SW 1271 (cell line): ENCODE results near the gene ARL15.
"Not testable (repeated sequence)": the region's sequence is repeated elsewhere in the genome, so short reads cannot be mapped to it uniquely, and the experiment has no call there.

Source experiments
- DNase-seq, 2 experiments: peaks; one replicate each; lab custom pipeline; 2025; lab: John Stamatoyannopoulos, UW

ARL15 gene

DNA sequence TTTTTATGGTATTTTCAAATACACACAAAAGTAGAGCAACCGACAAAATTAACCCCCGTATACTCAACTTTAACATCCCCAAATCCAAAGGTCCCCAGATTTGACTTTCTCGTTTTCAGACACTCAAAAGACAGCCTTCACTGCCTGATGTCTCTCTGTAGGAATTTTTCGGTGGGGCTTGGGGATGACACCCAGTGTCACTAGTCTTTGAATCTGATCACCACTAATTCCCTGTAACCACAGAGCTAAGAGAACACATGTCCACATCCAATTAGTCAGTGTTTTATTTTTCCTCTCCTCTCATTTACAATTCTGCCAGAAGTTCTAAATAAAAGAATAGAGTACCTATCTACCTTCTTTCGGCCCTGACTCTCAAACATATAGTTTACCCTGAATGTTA lies 324.6 kb downstream of the ARL15 start:
- DNase-seq: no peak

DNA sequence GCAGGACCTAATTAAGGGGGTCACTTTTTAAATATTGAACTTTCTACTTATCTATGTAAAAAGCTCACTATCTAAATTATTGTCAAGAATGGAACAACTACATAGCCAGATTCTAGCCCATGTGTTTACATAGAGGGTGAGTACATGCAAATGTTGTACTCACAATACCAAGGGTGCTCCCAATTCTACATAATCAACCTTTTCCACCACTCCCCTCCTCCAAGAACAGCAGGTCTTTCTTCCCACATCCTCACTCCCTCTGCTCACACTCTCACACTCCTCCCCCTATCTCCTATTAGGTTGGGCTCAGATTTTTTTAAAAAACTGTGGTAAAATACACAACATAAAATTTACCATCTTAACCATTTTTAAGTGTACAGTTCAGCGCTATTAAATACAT lies 325.4 kb downstream of the ARL15 start:
- DNase-seq: no peak

DNA sequence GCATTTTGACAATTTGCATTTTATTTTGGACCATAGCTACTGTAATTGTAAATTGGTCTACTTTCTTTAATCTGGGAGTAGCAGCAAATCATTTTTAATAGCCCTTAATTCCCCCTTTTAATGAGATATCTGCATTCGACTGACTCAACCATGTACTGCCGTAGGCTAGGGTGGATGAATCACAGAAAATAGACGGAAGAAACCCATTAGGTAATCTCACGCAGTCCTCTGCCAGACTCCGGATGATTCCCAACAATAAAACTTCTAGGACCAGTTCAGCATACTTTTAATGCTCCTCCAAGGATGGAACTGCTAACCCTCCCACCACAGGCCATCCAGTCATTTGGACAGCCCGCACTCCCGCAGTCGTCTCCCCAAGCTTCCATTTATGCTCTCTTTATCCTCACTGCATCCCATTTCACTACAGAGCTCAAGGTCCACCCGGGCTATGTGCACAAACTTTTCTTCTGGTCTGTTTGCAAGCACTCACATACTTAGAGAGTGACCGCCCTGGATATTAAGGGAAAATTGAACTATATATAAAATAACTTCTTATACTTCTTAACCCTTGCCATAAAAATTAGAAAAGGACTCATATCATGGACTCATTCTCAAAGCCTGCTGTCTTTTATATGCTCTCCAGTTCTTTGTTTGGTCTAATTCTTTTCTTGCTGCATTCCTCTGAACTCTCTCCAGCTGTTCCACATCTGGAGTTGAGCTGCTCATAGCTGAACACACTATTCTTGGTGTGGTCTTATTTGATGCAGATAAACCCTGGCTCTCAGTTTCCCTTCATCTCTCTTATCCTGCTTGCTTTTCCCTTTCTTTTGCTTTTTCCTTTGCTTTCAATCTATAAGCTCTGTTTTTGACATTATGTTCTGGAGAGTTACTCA lies 326.6 kb downstream of the ARL15 start:
- DNase-seq: no peak

DNA sequence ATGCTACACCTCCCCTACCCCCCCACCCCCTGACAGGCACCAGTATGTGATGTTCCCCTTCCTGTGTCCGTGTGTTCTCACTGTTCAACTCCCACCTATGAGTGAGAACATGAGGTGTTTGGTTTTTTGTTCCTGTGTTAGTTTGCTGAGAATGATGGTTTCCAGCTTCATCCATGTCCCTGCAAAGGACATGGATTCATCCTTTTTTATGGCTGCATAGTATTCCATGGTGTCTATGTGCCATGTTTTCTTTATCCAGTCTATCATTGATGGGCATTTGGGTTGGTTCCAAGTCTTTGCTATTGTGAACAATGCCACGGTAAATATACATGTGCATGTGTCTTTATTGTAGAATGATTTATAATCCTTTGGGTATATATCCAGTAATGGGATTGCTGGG lies 328.1 kb downstream of the ARL15 start:
- DNase-seq: not testable (repeated sequence)

DNA sequence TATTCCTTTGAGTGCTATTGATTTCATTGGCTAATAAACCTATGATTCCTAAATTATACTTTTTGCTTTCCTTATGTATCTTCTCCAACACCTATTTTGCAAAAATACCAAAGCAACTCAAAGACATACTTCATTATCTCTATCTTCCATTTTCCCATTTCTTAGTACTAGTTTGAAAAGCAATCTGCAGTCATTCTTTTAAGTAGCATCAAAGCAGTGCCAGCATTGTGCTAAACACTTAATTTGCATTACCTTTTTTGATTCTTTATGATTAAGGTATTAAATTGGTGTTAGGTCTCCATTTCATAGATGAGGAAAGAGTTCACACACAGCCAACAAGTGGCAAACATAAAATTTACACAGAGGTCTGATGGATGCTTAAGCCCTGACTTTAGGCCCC lies 330.3 kb downstream of the ARL15 start:
- DNase-seq: no peak

DNA sequence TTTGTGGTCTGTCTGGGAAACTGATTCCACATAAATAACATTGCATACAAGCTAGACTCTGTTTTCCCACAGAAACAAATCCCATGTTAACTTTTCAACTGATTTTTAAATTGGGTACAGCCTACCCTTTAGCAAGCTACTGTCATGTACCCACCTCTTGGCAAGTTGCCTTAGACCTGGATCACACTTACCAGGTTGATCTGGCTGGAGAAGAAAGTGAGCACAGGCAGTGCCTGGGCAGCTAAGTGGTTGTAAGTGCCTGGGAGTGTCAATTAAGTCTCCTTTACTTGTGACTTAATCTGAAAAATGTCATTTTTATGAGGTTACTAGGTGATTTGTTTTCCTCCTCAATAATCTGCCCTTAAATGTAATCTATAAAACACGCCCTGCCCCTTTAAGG lies 336.4 kb downstream of the ARL15 start:
- no peak for DNase-seq

DNA sequence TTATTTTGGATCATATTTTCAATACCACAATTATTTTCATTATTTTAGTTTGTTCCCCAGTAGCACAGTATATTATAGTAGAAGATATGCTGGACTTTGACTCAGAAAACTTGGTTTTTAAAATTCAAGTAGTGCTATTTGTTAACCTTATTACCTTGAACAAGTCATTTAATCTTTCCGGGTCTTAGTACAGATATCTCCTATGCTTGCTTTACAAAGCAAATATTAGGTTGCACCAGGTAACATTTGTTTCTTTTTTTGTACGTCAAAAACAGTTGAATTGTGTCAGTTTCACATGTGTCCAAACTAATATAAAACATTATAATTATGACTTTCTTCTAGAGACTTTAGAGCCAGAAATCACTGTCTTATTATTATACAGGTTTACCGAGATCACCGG lies 338.1 kb downstream of the ARL15 start:
- no peak for DNase-seq

DNA sequence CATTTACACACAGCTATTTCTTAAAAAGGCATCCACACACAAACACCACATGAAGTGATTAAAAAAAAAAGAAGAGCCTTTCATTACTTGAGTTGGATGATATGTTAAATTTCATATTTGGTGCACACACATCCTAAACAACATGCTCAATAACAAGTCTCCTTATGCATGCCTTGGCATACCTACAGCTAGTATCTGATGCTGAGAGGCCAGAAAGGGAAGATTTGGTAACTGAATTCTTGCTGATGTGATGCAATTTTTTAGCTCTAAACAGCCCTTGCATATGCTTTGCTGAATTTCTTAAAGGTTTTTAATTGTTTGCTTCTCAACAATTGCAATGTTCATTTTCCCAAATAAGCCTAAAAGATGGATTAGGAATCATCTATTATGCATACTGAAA lies 338.8 kb downstream of the ARL15 start:
- DNase-seq: no peak

DNA sequence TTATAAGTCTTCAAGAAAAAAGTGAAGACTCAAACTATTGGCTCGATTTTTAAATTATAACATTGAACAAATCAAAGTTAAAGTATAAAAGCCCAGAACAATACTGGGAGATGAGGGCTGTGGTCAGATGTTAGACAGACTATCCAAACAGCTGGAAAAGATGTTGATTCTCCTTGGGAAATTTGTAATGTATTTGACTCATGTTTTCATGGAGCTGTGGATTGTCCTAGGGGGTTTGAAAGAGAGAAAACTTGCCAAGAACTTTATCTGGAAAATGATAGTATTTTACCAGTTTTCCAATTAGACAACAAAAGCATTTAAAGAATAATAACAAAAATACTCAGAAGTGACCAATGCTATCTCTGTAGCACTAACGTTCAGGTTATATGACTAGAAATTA lies 339.2 kb downstream of the ARL15 start:
- DNase-seq: no peak

DNA sequence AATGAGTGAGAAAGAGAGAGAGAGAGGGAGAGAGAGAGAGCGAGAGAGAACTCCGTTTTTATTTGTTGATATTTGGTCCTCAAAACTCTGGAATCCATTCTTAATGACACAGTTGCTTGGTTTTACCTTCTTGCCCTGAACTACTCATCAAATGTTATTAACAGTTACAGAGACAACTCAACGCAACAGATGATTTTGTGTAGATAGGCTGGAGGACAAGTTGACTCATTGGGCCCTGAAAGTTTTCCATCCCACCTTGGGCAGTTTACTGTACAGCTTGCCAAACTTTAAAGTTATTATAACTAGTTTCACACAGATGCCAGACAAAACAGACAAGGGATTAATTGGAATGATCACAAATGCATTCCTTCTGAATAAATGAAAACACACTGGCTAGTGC lies 339.9 kb downstream of the ARL15 start:
- no peak for DNase-seq

DNA sequence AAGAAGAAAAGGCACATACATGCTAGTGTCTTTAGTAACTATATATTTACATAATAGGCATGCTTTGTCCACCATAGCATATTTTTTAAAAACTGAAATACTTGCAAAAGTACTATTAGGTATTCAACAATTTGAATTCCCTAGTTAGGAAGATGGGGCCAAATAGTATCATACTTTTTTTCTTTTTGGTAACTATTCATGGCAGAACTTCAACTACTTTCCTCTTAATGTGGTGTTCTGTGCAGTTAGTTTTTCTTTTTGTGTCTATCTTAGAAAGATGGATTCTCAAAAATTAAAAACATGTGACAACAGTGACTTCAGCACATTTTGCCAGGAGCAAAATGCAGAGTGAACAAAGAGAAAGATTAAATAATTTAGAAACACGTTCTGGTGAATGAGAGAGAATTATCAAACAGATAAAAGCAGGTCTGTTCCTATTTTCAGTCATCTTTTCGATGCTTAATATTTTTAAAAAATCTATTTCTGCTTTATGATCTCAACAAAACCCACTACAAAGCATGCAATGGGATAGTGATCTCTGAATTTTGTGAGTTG lies 341.1 kb downstream of the ARL15 start:
- DNase-seq: no peak

DNA sequence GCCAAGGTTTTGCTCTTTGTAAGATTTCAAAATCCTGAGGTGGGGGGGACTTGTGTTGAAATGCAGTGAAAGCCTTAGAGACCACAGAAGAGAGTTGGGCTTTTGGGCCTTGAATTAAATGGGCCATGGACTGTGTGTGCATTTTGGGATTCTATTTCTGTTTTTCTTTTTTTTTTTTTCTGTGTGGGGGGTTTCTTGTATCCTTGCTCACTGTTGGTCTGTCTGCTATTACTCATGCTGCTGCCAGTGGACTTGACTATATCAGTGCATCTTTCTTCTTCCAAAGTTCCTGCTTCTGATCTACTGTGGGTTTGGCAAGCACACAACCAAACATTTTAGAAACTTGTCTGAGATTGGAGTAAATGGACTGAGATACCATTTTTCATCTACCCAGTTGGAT lies 344.9 kb downstream of the ARL15 start:
- no peak for DNase-seq

DNA sequence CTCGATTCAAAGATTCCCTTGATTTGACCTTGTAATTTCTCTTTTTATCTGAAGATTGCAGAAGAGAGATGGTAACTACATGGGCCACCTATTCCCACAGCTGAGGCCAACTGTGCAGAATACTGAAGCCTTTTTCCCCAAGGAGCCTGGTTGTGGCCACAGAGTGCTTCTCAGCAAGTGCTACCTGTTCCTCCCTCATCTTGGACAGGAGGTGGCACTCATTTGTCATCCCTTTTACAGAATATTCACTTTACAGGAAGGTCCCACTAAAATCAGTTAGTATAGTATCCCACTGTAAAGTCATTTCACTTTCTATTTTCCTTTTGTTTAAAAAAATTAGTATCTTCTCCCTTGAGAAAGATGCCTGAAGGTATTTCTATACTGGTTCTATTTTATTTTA lies 346.4 kb downstream of the ARL15 start:
- no peak for DNase-seq

DNA sequence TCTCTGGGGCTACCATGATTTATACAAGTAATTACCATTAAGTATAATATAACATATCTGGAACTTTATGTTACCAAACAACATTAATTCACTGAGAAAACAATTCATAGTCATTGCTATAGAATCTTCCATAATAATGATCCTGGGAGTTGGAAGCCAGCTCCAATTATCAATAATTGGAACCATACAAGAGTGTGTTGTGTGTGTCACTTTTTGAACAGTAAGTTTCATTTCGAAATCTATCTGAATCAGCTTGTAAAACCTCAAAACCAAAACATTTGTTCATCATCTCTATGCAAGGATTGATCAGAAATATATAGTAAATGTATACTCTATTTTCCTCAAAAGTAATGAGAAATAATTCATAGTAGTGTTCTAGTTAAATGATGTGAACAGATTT lies 348.1 kb downstream of the ARL15 start:
- DNase-seq: no peak

DNA sequence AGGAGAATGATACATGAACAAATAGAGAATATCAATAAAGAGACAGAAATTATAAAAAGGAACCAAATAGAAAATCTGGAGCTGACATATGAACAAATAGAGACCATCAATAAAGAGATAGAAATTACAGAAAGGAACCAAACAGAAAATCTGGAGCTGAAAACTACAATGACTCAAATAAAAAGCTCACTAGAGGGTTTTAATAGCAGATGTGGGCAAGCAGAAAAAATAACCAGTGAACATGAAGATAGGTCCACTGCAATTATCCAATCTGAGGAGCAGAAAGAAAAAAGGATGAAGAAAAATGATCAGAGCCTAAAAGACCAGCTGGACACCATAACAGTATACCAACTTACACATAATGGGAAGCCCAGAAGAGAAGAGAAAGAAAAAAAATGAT lies 353.7 kb downstream of the ARL15 start:
- no peak for DNase-seq

DNA sequence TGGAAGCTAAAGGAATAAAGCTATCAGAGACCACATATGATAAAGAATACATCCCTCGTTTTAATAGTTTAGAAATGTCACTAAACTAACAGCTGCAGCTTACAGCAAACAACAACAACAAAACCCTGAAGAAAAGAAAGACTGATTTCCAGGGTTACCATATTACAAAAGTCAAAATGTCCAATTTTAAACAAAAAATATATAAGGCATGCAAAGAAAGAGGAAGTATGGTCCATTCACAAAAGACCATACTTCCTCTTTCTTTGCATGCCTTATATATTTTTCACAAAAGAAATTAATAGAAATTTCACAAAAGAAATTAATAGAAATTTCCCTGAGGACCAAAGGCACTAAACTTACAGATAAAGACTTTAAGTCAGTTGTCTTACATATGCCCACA lies 354.2 kb downstream of the ARL15 start:
- no peak for DNase-seq

DNA sequence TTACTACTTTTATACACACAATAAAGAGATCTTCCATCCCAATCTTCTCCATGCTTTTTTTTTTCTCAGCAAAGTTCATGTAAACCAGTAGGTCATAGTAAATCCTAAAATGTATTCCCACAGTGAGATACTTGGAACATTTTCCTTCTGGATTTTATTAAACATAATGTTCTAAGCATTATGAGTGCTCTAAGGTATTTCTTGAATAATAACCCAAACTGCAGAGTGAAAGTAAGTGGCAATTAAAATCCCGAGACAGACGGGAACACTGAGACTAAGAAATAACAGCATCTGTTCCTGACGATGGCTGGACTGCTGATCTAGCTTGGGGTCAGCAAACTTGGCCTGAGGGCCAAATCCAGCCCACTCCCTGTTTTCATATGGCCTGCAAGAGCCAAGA lies 359.8 kb downstream of the ARL15 start:
- DNase-seq: no peak

DNA sequence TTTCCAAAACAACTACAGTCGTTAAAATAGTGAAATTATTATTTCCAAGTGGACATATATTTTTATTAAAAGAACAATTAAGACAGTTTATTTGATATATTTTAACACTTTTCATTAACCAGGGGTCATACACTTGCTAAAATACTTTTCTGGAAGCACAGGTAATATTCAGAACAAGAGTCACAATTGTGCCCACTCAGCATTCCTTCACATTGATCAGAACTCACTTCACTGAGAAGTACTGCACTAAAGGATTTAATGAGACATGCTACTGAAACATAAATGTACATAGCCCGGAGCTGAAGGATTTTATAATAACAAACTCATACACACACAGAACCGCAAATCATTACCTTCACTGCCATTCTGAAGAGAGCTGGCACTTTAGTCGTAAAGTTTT lies 361.8 kb downstream of the ARL15 start:
- no peak for DNase-seq

DNA sequence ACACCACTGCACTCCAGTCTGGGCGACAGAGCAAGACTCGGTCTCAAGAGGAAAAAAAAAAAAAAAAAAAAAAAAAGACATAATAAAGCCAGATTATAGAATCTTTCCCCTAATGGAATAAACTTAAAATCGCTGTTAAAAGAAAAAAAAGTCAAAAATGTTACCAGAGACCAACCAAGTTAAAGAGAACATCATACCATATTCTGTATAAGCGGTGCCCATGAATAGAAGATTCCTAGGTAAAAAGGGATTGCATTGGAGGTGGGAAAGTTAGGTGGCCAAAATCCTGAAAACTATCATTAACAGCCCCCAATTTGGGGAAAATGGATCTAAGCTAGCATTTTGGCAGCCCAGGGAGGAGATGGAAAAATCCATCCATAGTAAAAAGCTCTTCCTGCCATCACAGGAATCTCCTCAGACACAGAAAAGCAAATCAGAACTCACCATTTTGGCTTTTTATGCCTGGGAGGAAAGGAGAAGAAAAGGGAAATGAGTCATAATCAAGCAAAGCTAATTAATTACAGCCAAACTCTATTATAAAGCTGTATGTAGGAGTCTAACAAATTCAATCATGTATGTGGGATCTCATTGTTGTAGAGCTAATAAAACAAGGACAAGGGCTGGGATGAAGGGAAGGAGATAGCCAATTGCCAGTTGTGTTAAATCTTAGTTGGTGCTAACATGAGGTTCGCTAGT lies 363.8 kb downstream of the ARL15 start:
- no peak for DNase-seq

DNA sequence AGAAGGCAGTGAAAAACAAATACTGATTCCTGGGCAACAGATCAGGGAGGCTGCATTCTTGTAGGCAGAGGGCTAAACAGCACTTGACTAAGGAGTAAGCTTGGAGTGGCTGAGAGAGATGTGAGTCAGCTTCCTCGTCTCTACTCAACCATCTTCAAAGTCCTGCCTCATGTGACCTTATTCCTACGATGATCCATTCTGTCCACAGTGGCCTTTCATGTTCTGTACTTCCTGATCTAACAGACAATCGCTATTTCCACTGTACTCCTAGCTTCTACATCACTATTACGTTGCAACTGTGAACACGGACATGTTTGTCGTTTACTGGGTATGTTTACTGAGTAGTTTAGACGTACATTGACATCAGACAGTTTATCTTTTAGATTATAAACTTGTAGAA lies 365.4 kb downstream of the ARL15 start:
- DNase-seq: no peak

DNA sequence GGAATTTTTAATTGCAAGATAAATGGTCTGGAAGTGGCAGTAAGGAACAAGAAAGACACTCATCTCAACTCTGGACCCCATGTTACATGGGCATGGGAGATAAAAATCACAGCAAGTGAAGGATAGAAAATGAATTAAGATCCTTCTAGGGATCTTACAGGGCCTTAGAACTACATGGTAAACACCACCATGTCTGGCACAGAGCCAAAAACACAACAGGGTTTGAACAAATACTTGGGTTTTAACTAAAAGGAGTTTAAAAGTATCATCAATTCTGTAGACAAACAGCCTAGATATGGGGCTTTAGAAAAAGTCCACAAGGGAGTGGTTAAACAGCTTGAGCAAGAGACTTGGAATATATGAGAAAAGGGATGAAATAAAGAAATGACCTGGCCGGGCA lies 366.4 kb downstream of the ARL15 start:
- no peak for DNase-seq

DNA sequence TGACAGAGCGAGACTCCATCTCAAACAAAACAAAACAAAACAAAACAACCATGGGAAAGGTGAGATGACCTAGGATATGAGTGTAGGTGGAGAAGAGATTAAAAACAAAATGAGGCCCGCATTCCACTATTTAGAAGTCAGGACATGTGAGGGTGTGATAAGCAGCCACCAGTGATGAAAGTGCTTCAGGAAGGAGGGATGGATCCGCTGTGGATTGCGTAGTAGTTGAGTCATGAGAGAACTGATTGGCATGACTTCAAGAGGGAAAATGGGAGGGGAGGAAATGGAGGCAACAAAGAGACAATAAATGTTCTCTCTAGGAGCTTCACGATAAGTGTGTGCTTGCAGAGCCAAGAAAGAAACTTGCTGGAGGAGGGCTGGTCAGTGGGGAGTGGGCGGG lies 367.6 kb downstream of the ARL15 start:
- no peak for DNase-seq

DNA sequence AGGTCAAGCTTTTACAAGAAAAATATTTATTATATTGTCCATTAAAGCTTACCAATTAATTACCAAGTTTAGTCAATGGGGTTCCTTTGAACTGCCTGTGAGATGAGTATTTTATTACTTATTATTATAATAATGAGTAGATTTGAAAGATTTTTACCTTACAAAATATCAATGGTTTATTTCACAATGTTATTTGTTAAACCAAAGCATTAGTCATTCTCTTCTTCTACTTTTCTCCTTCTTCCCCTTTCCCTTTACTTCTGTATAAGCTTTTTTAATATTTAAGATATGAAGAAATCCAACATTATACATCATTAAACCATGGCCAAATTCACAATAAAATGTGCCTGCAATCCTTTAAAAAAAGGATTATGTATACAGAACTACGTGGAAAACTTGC lies 369.5 kb downstream of the ARL15 start:
- no peak for DNase-seq
